SIG-M5 (cell line): ENCODE results near the gene RBM19.

Experiments
- DNase-seq: peaks from one replicate; lab custom pipeline; 2025; lab: John Stamatoyannopoulos, UW

RBM19 gene

GRCh38 chr12:113932381-113933196, 33.5 kb downstream of the RBM19 start:
- no peak for DNase-seq

- no peak for DNase-seq
Measured at GRCh38 chr12:113931517-113931916, 34.6 kb downstream of the RBM19 start.

- no peak for DNase-seq
Measured at GRCh38 chr12:113930249-113930648, 35.9 kb downstream of the RBM19 start.

GRCh38 chr12:113929312-113929989, 36.7 kb downstream of the RBM19 start:
- DNase-seq, result no peak

- DNase-seq, result no peak
Measured at GRCh38 chr12:113926788-113927187, 39.3 kb downstream of the RBM19 start.

GRCh38 chr12:113924341-113924740, 41.8 kb downstream of the RBM19 start:
- DNase-seq, result no peak

- no peak for DNase-seq
Measured at GRCh38 chr12:113923251-113923650, 42.9 kb downstream of the RBM19 start.

- DNase-seq, result no peak
Measured at GRCh38 chr12:113921430-113921829, 44.7 kb downstream of the RBM19 start.

- DNase-seq, result no peak
Measured at GRCh38 chr12:113919791-113920190, 46.3 kb downstream of the RBM19 start.

GRCh38 chr12:113918306-113918705, 47.8 kb downstream of the RBM19 start:
- no peak for DNase-seq

- DNase-seq, result no peak
Measured at GRCh38 chr12:113917393-113917792, 48.7 kb downstream of the RBM19 start.

GRCh38 chr12:113914806-113915205, 51.3 kb downstream of the RBM19 start:
- DNase-seq, result no peak

GRCh38 chr12:113914176-113914575, 51.9 kb downstream of the RBM19 start:
- DNase-seq, result no peak

- no peak for DNase-seq
Measured at GRCh38 chr12:113912760-113913329, 53.3 kb downstream of the RBM19 start.

- DNase-seq, result no peak
Measured at GRCh38 chr12:113911971-113912759, 54.0 kb downstream of the RBM19 start.

GRCh38 chr12:113910751-113911272, 55.3 kb downstream of the RBM19 start:
- DNase-seq, result no peak

GRCh38 chr12:113909776-113910420, 56.2 kb downstream of the RBM19 start:
- DNase-seq, result no peak

- no peak for DNase-seq
Measured at GRCh38 chr12:113908584-113909100, 57.5 kb downstream of the RBM19 start.

GRCh38 chr12:113907446-113908180, 58.5 kb downstream of the RBM19 start:
- no peak for DNase-seq

- no peak for DNase-seq
Measured at GRCh38 chr12:113906411-113907200, 59.5 kb downstream of the RBM19 start.
